Thoracic aorta (tissue), 2 donors: ENCODE results near the gene GAST. TPM values are rescaled to one million over a fixed set of nuclear protein-coding genes. Genes with fewer than 3 reads are reported as not detected.
A peak's percentile ranks its signal among the peaks of the same experiment; 100 is the strongest.

ENCODE experiments used
- ATAC-seq: fragments of 150-250 bp; one replicate; pipeline ENCODE4 v1.8.0; 2017; ENCODE audit warnings: low read depth; ENCODE audit not compliant: insufficient number of reproducible peaks, low FRiP score
- DNase-seq: peaks from one replicate; pipeline ENCODE4 v3.0.0-alpha.2; 2020; ENCODE audit warnings: low spot score
- H3K27ac ChIP-seq, 2 donors: fragments of 200-600 bp; sonication (generic); 1 replicate in 1 of 2; 2 replicates in 1 of 2; pipeline ENCODE4 v1.5.1; 2016; ENCODE audit warnings: mild to moderate bottlenecking in 2 of 2, moderate library complexity in 2 of 2
- H3K27me3 ChIP-seq: fragments of 200-600 bp; sonication (generic); replicated peaks from 2 replicates; pipeline ENCODE4 v1.6.0; 2016; ENCODE audit warnings: mild to moderate bottlenecking; ENCODE audit not compliant: insufficient read depth
- H3K36me3 ChIP-seq: fragments of 200-600 bp; sonication (generic); one replicate; pipeline ENCODE4 v1.5.1; 2016
- H3K4me1 ChIP-seq, 2 donors: fragments of 200-600 bp; sonication (generic); 1 replicate in 1 of 2; 2 replicates in 1 of 2; pipeline versions ENCODE4 v1.5.1 to v1.6.0; 2016; ENCODE audit warnings: low read depth in 2 of 2, mild to moderate bottlenecking in 1 of 2; ENCODE audit not compliant: control insufficient read depth in 1 of 2
- H3K4me3 ChIP-seq: fragments of 200-600 bp; sonication (generic); 2 replicates; pipeline ENCODE4 v1.5.1; 2016; ENCODE audit warnings: mild to moderate bottlenecking
- H3K9me3 ChIP-seq: fragments of 200-600 bp; sonication (generic); 2 replicates; pipeline ENCODE4 v1.5.1; 2016
- total RNA-seq, 2 donors: library from RNA; depleted of rRNA; stranded (reverse); fragments of >200 nt; gene quantifications; one replicate each; pipeline versions ENCODE4 v1.1.0 to v1.2.3, GENCODE V29; 2016
- TF ChIP-seq, protein P1 (sequence below): fragments of 200-600 bp; sonication (generic); IDR thresholded peaks from one replicate; pipeline ENCODE4 v1.5.1; 2019; ENCODE audit warnings: antibody characterized with exemption

GAST gene
- total RNA-seq, 2 donors from 2014 or later: not detected

DNA sequence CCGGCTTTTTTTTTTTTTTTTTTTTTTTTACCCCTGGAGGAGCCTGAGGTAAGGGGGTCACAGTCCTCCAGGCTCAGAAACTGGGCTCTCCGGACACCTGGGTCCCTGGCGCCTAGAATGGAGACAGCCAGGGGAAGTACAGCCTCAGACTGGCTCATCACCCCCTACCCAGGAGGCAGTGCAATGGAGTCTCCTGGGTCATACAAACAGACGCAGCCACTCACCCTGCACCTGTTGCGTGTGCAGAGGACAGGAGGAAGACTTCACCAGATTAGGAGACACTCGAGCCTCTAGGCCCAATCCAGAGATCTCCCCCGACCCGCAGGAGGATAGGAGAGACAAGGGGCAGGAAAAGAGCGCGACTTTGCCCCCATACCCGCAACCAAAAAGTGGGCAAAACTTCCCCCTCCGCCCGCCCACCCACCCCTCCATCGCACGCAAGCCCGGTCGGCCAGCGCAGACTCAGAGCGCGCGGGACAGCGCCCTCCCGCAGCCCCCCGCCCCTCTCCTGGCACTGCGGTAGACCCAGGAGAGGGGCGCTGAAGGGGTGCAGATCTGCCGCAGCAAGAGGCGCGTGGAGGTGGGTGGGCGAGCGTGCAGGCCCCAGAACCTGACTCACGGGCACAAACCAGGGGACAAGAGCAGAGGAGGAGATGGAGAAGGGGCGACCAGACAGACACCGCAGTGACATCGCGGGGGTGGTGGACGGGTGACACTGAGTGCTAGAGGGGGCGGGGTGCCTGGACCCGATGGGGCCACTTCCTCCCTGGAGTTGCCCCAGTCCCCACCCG lies 21.4 kb downstream of the GAST start:
- no peak overlapping the region for H3K27ac ChIP-seq
- H3K9me3 ChIP-seq: no peaks in the 10 kb centered on the region
- ATAC-seq (no peak), DNase-seq (no peak)
- H3K36me3 ChIP-seq: no peaks in the 10 kb centered on the region
- H3K4me1 ChIP-seq: peaks cover 13 to 20% of the 10 kb centered on the region in 2 donors
- H3K4me3 ChIP-seq: peak overlapping the region; percentile 69
- H3K27me3 ChIP-seq: peaks cover 10% of the 10 kb centered on the region
- TF ChIP-seq, protein P1, sequence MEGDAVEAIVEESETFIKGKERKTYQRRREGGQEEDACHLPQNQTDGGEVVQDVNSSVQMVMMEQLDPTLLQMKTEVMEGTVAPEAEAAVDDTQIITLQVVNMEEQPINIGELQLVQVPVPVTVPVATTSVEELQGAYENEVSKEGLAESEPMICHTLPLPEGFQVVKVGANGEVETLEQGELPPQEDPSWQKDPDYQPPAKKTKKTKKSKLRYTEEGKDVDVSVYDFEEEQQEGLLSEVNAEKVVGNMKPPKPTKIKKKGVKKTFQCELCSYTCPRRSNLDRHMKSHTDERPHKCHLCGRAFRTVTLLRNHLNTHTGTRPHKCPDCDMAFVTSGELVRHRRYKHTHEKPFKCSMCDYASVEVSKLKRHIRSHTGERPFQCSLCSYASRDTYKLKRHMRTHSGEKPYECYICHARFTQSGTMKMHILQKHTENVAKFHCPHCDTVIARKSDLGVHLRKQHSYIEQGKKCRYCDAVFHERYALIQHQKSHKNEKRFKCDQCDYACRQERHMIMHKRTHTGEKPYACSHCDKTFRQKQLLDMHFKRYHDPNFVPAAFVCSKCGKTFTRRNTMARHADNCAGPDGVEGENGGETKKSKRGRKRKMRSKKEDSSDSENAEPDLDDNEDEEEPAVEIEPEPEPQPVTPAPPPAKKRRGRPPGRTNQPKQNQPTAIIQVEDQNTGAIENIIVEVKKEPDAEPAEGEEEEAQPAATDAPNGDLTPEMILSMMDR: no peak

GRCh38 chr17:41734139-41734948 lies 22.2 kb downstream of the GAST start, which contains the start of gene HAP1:
Gene HAP1, minus strand, starts transcription at chr17:41734643. Its CDS starts 9 bp downstream, at chr17:41734634.
- TF ChIP-seq, protein P1: no peak

DNA sequence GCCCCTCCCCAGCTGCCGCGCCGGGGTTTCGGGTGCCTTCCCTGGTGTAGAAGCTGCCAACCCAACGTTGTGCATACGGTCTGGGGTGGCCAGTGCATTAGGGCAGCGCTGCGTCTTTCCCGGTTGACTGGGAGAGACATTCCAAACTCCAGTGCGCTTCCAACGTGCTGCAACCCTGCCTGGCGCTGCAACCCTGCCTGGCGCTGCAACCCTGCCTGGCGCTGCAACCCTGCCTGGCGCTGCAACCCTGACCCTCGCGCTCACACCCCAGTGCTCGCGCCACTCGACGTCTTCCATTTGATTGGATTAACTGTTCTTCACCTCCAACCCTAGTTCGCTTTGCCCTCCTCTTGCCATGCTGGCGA lies 22.8 kb downstream of the GAST start:
- no peak for ATAC-seq
- TF ChIP-seq, protein P1: no peak
- Histone ChIP-seq H3K36me3 (no peaks in the 10 kb centered on the region), H3K9me3 (no peaks in the 10 kb centered on the region), H3K4me3 (peak overlapping the region; percentile 69), H3K27ac (no peak overlapping the region), H3K27me3 (peaks cover 10% of the 10 kb centered on the region), H3K4me1 (peaks cover 13 to 20% of the 10 kb centered on the region in 2 donors)
- no peak for DNase-seq

More at GRCh38 chr17:41734139-41734948, 22.2 kb downstream of the GAST start, which contains the start of gene HAP1:
- no peak for ATAC-seq
- Histone ChIP-seq H3K4me3 (peak within 1 kb of the TSS; percentile 69), H3K27ac (no peak within 1 kb of the TSS), H3K4me1 (peaks cover 13 to 20% of the 10 kb centered on the region in 2 donors), H3K27me3 (peaks cover 10% of the 10 kb centered on the region), H3K36me3 (no peaks in the 10 kb centered on the region), H3K9me3 (no peaks in the 10 kb centered on the region)
- no peak for DNase-seq

DNA sequence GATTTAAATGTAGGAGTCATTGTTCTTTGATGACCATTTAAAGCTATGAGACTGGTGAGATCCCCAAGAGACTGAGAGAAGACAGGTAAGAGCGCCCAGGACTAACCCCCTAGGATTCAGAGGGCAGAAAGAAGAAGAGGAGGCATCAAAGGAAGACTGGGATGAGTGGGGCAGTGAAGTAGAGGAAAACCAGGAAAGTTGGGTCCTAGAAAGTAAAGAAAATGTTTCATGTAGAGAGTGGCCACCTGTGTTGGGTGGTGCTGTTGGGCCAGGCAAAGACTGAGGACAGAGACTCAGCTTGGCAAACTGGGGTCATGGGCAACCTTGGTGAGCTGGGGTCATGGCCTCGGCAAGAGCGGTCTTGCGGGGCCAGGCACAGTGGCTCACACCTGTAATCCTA lies 23.6 kb downstream of the GAST start:
- DNase-seq: no peak
- Histone ChIP-seq H3K36me3 (no peaks in the 10 kb centered on the region), H3K27ac (no peak overlapping the region), H3K27me3 (peaks cover 10% of the 10 kb centered on the region), H3K4me3 (no peak overlapping the region), H3K4me1 (peaks cover 13 to 20% of the 10 kb centered on the region in 2 donors), H3K9me3 (no peaks in the 10 kb centered on the region)
- TF ChIP-seq, protein P1: no peak
- ATAC-seq: no peak

GRCh38 chr17:41736983-41737679 lies 25.0 kb downstream of the GAST start:
- Histone ChIP-seq H3K9me3 (no peaks in the 10 kb centered on the region), H3K4me3 (no peak overlapping the region), H3K27me3 (peaks cover 10% of the 10 kb centered on the region), H3K27ac (no peak overlapping the region), H3K36me3 (no peaks in the 10 kb centered on the region), H3K4me1 (peaks cover 13 to 20% of the 10 kb centered on the region in 2 donors)
- TF ChIP-seq, protein P1: no peak
- ATAC-seq: no peak
- no peak for DNase-seq
